Activated CD4-positive, alpha-beta T cell treated with anti-CD3 and anti-CD28 coated beads, Interleukin-10, Interleukin-2, amounts not matched to agents 100 ng/mL and 50 ng/mL, durations not matched to agents 16 hours and 8 hours (primary cell): Measurements from ENCODE around the gene MLLT1.
"Not testable (repeated sequence)": the region's sequence is repeated elsewhere in the genome, so short reads cannot be mapped to it uniquely, and the experiment has no call there.

Source experiments
- DNase-seq: peaks from one replicate; pipeline ENCODE4 v3.0.0-alpha.2; 2020

Gene MLLT1

DNA sequence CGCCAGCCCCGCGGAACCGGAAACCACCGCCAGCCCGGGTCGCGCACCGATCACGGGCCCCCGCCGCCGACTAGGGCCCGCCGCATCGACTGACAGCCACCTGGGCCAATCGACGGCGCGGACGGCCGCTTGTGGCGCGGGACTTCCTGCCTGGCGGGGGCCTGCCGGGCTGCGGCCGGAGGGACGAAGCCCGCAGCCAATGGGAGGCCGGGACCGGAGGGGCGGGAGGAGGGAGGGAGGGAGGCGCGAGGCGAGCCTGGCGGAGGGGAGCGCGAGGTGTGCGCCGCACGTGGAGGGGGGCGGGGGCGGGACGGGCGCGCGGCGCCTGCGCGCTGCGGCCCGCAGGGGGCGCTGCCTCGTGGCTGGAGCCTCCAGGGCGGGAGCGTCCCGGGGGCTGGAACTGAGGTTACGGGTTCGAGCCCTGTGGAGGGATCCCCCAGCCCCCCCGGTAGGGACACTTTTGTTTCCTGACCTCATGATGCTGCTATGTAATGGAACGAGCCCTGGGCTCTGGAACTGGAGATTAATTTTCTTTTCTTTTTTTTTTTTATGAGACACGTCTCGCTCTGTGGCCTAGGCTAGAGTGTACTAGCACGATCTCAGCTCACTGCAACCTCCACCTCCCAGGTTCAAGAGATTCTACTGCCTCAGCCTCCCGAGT is at the start of gene MLLT1:
Gene MLLT1, minus strand, starts transcription at position 45 of the 661 bp plus-strand sequence. CDS start 191 bp downstream, outside the sequence.
- DNase-seq = peak; percentile 98

DNA sequence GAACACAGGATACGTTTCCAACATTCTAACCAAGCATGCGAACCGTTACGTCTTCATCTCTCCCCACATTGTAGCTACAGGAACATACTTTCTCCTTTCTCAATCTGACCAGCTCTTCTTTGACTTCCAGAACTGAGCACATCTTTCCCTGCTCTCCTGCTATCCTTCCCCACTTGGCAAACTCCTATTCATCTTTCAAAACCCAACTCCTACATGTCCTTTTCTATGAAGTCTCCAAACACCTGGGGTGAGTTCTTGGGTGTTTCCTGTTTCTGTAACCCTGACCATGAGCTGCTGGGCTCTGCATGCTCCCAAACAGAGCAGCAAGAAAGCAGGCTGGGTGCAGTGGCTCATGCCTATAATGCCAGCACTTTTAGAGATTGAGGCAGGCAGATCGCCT is 47.0 kb upstream of the MLLT1 start:
- DNase-seq = no peak

- no peak for DNase-seq
Observed at GRCh38 chr19:6325614-6326013, 45.8 kb upstream of the MLLT1 start.

DNA sequence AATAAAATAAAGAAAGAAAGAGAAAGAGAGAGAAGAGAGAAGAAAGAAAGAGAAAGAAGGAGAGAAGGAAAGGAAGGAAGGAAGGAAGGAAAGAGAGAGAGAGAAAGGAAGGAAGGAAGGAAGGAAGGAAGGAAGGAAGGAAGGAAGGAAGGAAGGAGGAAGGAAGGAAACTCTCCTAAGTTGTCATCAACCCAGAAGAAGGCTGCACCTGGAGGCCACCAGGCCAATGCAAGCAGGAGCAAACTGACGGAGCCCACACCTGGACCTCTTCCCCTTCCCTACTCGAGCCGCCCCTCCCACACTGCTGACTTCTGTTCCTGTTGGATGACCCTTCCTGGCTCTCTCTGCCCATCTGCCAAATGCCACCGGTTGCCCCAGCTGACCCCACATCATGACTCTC is 45.0 kb upstream of the MLLT1 start:
- no peak for DNase-seq

DNA sequence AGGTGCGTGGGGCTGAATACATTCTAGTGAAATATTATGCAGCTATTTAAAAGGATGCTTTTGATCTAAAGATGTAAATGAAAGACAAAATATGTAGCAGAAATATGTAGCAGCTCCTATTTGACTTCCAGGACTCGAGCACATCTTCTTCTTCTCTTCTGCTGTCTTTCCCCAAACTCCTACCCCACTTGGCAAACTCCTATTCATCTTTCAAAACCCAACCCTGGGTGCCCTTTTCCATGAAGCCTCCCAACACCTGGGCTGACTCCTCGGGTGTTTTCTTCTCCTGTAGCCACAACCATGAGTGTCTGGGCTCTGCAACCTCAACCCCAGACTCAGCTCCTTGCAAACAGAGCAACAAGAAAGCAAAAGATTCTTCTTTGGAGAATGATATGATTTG is 42.5 kb upstream of the MLLT1 start:
- DNase-seq = no peak

GRCh38 chr19:6319376-6319775 is 39.6 kb upstream of the MLLT1 start:
- no peak for DNase-seq

- peak; percentile 20 for DNase-seq
Observed at GRCh38 chr19:6318772-6319171, 39.0 kb upstream of the MLLT1 start.

DNA sequence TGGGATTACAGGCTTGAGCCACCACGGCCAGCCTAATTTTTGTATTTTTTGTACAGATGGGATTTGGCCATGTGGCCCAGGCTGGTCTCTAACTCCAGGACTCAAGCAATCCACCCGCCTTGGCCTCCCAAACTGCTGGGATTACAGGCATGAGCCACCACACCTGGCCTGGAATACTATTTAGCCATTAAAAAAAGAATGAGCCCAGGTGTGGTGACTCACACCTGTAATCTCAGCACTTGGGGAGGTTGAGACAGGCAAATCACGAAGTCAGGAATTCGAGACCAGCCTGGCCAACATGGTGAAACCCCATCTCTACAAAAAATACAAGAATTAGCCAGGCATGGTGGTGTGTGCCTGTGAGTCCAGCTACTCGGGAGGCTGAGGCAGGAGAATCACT is 35.9 kb upstream of the MLLT1 start:
- not testable (repeated sequence) for DNase-seq

- no peak for DNase-seq
Observed at GRCh38 chr19:6313398-6313969, 33.7 kb upstream of the MLLT1 start.

GRCh38 chr19:6312018-6312417 is 32.2 kb upstream of the MLLT1 start:
- no peak for DNase-seq

DNA sequence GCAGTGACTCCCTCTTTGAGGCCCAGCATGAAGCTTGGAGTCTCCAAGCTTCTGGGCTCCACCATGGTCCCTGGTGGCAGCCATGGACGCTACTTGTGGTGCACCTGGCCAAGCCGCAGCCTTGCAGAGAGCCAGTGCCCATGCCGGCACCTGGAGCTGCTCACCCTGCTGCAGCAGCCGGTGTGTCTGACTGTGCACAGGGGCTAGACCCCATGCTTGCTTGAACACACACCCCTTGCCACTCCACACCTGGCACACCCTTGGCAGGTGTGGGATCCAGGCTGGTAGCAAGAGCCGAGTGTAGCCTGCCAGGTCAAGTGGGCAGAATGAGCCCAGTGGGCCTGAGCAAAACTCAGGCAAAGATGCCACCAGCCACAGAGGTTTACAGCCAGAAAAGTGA is 18.6 kb upstream of the MLLT1 start:
- DNase-seq = no peak

DNA sequence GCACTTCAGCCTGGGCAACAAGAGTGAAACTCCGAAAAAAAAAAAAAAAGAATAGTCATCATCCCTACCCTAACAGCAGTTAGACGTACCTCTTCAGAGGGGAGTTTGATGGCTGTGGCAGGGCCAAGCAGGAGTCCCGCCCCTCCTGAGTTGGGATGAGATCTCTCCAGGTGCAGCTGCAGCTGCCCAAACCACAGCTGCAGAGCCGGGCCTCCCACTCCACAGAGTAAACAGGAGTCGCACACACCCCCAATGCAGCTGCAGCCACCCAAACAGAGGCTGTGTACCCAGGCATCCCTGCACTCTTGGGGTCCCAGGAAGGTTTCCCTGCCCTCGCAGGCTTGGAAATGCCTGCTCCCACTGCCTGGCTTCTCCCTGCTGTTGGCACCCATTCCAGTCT is 17.4 kb upstream of the MLLT1 start:
- no peak for DNase-seq

- no peak for DNase-seq
Observed at GRCh38 chr19:6292006-6292405, 12.2 kb upstream of the MLLT1 start.

DNA sequence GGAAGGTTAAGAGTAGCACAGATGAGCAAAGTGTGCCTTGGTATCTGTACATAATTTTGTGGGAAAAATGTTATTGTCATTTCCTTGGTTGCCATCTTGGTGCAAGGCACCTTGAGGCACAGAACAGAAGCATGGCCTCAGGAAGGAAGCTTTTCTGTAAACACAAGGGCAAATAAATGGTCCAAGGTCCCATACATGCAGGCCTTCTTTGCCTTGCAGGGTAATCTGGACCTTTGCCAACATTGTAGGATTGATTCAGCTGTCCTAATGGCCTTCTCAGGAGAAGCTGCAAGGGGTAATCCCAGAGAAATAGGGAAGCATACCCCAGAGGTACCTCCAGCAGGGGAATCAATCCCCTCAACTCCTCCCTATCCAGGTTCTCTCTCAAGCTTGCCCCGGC is 9.0 kb upstream of the MLLT1 start:
- DNase-seq = no peak

- DNase-seq = no peak
Observed at GRCh38 chr19:6287269-6287885, 7.6 kb upstream of the MLLT1 start.

- no peak for DNase-seq
Observed at GRCh38 chr19:6286676-6287075, 6.9 kb upstream of the MLLT1 start.

GRCh38 chr19:6282393-6282792 is 2.6 kb upstream of the MLLT1 start:
- DNase-seq = not testable (repeated sequence)

- no peak for DNase-seq
Observed at GRCh38 chr19:6279620-6279930, 200 bp downstream of the MLLT1 start.

GRCh38 chr19:6278740-6279619 is 795 bp downstream of the MLLT1 start:
- peak; percentile 5 for DNase-seq

DNA sequence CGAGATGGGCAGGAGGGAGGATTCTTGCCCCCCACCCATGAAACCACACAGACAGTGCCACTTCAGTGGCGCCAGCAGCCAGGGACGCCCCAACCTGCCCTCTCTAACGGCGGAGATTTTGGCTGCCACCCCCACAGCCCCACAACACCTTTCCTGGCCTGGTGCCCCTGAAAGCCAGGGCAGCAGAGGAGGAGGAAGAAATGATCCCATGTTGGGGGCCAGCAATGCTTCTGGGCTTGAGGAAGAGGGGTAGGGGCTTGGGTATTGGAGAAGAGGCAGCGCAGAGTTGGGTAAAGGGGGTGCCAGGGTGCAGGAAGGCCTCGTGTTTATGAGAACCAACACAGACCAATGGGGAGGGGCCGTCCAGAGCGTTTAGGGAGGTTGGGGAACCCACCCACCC is 1.7 kb downstream of the MLLT1 start:
- no peak for DNase-seq

- no peak for DNase-seq
Observed at GRCh38 chr19:6276447-6276846, 3.3 kb downstream of the MLLT1 start.

GRCh38 chr19:6275170-6275744 is 4.5 kb downstream of the MLLT1 start:
- no peak for DNase-seq

- no peak for DNase-seq
Observed at GRCh38 chr19:6274756-6275155, 5.0 kb downstream of the MLLT1 start.
